GM19238 (cell line): ENCODE data around the gene NKAIN1.

Source experiments
- DNase-seq: peaks from one replicate; pipeline ENCODE4 v3.0.0; 2011; ENCODE audit warnings: low spot score; ENCODE audit not compliant: insufficient read length

Gene NKAIN1

DNA sequence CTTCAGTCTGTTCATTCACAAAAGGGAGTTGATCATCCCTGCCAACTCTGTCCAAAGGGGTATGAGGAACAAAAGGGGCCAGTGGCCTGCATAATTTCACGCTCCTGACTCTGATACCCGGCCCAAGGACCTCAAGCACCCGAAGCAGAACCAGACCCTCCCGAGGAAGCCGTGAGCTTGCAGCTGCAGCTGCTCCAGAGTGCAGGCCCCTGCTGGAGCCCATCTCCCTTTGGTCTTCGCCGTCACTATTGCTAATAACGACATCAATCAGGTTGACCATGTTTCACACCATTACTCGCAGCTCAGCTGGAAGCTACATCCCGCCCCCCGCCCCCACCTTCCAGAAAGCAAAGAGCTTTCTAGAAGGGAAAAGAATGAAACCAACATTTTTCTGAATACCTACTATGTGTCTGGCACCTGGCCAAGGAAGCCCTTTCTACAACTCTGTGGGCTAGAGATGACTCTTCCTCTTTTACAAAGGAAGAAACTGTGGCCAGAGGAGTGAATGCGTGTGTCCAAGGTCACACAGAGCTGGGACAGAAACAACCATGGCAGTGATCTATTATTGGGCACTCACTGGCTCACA lies 5.5 kb downstream of the NKAIN1 start:
- no peak for DNase-seq

DNA sequence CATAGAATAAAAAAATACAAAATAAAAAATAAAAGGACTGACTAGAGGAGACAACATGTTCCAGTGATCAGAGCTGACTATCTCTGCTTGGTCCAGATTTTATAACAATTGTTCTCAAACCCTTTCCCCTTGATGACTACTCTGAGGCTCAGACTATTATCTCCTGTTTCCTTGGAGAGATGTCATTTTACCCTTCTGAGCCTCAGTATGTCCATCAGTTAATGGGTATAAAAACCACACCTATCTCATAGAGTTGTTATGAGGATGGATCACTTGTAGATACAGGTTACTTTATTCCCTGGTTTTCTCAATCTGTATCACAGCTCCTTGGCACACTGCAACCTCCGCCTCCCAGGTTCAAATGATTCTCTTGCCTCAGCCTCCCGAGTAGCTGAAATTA lies 7.0 kb downstream of the NKAIN1 start:
- DNase-seq: no peak

DNA sequence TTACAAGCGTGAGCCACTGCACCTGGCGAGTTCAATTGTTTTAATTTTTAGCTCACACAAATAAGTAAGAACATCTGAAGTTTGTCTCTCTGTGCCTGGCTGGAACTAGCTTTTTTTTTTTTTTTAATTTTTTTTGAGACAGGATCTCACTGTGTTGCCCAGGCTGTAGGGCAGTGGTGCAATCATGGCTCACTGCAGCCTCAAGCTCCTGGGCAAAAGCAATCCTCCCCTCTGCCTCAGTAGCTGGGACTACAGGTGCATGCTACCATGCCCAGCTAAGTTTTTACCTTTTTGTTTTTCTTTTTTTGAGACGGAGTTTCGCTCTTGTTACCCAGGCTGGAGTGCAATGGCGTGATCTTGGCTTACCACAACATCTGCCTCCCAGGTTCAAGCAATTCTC lies 7.9 kb downstream of the NKAIN1 start:
- no peak for DNase-seq

DNA sequence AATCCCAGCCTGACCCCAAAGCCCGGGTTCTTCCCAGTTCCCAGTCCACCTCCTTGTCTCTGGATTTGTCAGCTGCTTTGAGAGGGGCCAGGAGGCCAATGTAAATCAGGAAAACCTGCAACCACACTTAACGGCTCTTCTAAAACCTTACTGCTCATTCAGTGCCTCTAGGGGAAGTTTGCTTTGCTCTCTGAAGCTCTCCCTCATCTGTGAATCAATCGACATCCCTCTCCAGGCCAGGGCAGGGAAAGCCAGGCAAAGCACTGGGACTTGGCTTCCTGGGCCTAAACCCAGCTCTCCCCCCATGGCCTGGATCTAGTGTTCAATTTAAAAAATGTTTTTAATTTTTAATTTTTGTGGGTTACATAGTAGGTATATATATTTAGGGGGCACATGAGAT lies 9.3 kb downstream of the NKAIN1 start:
- DNase-seq: no peak

DNA sequence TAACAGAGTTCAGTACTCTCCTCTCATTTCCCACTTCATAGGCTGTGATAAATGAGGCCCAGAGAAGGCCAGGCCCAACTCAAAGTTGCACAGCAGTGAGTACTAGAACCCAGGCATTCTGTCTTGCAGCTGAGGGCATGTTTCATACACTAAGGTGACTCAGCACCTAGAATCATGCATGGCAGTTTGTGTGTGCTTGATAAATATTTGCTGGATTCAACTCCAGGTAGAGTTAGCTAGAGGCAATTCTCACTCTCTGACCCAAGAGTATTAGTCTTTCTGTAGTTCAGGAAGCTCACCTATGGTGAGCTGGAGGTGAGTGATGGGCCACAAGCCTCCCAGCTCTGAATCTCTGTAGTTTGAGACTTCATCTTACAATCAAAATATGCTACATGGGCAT lies 10.7 kb downstream of the NKAIN1 start:
- DNase-seq: no peak

DNA sequence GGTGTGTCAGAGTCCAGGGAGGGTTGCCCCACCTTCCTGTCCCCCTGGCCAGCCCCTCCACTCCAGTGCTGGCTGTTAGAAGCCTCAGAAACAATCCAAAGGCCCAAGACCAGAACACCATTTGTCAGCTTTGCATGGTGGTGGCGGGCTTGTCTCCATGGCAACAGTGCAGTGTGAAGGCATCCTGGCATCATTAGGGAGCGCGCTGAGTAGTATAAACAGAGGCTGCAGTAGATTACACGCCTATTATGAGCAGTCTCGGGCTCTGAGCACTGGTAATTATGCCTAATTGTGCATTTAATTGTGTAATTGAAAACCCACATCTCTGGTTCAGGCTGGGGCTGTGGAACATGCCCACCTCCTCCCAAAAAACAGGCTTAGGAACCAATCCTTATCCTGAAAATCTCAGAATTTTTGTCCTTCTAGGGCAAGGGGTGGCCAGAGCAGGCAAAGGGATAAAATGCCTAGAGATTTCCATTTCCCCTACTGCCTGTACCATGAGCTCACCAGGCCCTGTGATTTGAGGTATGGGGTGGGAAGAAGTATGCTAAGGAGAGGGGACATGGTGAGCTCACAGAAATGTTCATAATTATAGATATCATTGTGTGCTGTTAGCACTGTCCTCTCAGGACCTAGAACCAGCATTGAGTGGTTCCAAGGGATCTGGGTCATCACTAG lies 11.7 kb downstream of the NKAIN1 start:
- no peak for DNase-seq

DNA sequence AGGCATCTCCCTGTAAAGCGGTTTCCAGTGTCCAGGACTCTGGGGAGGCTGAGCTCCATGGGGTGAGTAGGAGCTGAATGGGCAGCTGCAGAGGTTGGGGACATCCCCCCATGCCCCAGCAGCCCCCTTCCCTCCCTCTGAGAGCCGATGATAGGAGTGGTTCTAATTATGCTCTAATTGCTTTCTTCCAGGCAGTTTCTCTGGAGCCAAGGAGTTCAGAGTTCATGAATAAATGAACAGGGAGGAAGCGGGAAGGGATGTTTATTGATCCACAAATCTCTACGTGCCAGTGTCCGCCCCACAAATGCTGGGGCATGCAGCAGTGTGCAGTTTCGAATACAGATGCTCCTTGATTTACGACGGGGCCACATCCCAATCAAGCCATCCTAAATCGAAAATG lies 15.6 kb downstream of the NKAIN1 start:
- DNase-seq: no peak

DNA sequence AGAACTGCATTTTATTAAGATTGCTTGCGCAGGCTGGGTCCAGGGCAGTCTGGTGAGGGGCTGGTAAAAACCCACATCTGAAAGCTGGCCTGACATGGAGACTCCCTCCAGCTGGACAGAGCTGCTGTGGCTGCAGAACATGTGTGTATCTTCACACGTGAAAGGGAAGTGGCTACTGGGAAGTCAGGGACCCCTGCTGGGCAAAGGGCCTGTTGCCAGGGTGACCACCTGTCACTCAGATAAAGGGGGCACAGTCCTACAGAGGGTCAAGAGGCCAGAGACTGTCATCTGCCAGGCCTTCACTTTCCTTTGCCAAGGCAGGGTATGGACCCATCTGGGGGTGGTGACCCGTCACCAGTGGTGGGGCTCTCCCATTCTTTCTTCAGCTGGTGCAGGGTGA lies 17.5 kb downstream of the NKAIN1 start:
- no peak for DNase-seq

DNA sequence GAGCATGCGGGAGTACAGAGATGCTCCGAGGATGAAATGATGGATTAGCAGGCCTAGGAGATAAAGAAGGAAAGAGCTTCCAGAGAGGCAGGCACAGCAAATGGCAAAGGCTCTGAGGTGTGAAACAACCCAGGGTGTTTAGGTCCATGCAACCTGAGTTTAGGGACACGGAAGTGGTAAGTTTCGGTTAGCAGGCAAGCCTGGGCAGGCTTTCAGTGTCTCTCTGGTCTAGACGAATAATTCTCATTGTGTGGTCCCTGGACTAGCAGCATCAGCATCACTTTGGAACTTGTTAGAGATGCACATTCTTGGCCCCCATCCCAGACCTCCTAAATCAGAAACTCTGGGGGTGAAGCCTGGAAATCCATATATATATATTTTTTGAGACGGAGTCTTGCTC lies 18.6 kb downstream of the NKAIN1 start:
- no peak for DNase-seq

DNA sequence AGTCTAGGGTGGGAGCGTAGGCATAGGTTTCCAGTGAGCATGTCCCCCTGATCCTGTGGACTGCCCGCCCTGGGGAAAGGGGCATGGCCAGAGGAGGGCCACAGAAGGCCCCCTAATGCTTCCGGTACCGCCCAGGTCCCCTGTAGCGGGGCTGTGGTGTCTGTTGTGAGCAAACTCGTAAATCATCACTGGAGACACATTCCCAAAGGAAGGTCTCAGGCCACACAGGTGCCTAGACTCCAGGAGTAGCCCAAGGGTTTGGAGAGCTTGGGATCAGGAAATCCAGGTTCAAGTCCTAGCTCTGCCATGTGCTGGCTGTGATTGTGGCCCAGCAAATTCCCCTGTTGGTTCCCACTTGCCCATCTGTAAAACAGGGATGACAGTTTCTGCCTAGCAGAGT lies 20.2 kb downstream of the NKAIN1 start:
- no peak for DNase-seq

DNA sequence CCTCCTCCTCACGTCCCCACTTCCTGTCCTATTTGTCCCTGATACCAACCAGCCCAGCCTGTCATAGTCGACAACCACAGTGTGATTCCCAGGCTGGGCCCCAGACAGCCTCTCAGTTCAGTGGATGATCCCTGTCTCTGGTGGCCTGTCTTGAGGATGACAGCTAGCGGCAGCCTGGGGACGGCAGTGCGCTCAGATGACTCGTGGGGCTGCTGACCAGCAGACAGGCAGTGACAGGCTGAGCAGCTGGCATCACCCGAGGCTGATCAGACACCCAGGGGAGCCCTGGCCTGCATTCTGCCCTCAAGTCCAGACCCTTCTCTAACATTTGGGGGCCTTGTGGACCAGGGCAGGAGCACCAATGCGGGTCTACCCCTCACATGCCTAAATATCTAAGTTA lies 21.0 kb downstream of the NKAIN1 start:
- DNase-seq: no peak

DNA sequence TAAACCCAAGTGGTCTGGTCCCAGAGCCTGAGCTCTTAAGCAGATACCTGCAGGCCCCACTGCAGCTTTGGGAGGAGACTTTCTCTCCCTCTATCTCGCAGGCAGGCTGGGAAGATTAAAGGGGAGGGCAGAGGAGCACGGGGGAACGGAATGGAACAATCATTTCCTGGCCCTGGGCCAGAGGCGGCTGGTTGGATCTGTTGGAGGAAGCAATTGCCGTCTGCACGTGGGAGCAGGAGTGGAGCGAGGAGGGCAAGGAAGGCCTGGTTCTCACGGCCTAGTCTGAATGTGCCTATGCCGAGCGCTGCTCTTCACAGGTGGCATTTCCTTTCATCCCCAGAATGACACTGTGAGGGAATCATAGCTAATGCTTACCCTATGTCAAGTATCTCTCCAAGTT lies 23.7 kb downstream of the NKAIN1 start:
- DNase-seq: no peak

DNA sequence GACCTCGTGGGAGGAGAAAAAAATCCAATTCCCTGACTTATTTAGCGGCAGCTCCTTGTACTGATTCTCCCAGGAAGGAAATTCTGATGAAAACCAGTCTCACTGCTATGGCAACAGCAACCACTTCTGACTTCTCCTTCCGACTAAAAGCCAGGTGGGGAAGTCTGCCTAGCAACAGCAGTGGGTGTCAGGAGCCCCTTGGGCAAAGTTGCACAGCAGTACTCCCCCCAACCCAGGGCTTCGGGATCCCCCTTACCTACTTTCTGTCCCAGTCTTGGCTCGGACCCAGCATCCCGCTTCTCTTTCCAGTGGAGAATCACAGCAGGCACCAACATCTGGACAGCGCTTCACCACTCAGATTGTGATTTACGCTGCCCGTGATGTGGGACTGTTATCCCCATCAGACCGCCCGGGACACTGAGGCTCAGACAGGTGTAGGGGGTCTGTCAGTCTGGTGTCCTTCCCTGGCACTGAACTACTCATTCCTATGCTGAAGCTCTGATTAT lies 24.6 kb downstream of the NKAIN1 start:
- no peak for DNase-seq

DNA sequence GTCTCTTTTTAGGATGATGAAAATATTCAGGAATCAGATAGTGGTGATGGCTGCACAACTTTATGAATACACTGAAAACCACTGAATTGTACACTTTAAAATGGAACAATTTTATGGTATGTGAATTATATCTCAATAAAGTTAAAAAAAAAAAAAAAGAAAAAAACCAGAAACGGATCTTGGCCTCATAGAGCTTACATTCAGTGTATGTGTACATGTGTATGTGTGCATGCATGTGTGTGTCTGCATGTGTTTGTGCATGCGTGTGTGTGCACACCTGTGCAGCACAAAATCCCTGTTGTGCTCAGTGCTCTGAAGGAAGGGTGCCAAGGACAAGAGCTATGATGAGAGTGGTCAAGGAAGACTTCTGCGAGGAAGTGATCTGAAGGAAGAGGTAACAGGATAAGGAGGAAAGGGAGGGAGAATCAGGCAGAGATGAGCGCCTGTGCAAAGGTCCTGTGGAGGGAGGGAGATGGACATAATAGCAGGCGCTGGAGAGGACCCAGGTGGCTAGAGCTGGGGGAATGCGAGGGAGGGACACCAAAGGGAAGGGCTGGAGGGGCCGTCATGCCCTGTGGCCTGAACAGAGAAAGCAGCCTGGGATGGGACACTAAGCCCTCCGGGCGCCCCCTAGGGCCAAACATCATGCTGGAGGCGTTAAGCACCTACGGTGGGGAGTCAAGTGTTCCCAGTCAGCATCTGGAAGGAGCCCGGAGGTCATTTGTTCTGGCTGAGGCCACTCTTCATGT lies 25.2 kb downstream of the NKAIN1 start:
- no peak for DNase-seq

DNA sequence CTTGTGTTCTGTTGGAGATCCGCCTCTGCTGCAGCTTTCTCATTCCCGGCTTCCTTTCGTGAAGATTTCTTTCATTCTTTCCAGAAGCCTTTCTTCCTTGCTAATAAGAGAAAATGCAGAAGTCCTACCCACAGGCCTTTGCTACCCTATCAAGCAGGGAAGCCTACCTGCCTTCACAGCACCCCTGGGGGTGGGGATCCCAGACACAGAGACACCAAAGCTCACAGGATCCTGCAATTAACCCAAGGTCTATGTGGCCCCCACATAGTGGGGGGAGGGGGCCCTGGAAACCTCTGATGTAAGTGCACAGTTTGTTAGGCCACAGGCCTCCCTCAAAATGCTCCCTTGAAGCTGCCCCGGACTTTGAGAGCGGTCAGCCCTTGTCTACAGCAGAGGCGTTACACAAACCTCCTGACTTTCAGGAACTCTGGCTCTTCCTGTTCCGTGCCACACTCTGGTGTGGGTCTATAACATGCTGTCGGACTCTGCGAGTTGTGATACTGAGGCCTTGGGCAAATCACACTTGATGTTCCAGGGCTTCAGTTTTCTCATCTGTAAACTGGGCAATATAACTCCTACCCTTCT lies 31.2 kb downstream of the NKAIN1 start:
- DNase-seq: no peak

DNA sequence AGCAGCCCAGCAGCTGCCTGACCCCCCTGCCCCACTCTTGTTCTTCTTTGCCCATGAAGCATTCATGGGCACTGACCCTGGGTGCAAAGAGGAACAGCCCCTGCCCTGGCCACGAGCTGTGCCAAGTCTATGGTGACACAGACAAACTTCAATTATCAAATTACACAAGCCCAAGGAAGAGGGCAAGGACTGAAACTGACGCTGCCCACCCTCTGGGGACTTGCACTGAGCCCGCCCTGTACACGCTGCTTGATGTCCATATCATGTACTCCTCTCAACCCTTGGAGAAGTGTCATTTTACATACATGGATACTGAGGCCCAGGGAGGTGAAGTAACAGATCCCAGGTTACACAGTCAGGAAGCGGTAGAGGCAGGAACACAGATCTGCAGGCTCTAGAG lies 32.1 kb downstream of the NKAIN1 start:
- no peak for DNase-seq

DNA sequence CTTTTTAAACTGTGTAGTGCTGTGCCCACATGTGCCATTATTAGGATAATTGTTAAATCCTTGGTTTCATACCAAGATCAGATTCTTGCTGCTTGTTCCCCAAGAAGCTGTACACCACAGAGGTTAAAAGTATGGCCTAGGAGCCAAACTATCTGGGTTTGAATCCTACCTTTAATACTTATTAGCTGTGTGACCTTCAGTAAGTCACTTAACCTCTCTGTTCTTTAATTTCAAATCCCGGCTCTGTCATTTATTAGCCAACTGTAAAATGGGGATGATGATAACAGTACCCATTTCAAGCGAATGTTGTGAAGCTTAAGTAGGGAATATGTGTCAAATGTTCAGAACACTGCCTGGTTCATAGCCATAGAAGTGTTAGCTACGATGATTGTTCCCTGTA lies 32.6 kb downstream of the NKAIN1 start:
- DNase-seq: no peak

DNA sequence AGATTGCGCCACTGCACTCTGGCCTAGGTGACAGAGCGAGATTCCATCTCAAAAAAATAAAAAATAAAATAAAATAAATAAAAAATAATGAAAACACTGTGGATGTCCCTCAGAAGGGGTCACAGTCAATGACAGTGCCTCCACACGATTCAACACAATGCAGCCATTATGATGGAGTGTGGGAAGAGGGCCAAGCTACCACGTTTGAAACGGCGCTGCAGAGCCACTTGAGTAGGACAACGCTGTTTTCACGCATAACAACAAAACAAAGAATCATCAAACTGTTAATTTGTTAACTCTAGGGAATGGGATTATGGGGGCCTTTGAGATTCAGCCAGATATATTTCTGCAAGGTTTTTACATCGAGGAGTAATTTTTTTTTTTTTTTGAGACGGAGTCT lies 36.5 kb downstream of the NKAIN1 start:
- DNase-seq: no peak

DNA sequence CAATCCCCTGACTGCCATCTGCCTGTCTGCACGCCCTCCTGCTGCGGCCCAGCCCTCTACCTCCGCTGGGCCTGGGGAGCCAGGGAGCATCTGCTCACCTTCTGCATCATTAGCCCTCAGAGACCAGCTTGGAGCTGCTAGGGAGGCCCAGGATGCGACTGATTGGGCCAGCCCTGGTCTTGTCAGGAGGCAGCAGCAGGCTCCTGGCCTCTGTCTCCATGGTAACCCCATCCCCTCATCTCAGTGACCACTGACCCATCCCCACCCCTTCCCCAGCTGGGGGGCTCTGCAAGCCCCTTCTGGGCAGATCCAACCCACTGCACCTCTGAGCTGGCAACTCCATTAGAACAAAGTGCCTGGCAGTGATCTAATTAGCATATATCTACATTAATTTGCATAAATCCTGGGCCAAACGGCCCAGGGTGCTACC lies 37.7 kb downstream of the NKAIN1 start:
- DNase-seq: no peak

DNA sequence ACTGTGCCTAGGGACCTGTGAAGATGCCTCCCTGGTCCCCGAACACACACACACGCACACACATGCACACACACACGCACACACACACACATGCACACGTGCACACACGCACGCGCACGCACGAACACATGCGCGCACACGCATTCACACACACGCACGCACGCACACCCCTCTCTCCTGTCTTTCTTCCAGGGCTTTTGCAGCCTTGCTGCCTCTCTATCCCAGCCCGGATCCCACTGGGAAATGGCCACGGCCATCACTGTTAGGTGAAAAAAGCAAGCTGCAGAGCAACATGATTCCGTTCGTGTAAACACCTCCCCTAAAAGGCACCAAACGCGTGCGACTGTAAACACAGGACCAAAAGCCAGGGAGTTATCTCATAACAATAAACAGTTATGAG lies 39.7 kb downstream of the NKAIN1 start:
- no peak for DNase-seq

DNA sequence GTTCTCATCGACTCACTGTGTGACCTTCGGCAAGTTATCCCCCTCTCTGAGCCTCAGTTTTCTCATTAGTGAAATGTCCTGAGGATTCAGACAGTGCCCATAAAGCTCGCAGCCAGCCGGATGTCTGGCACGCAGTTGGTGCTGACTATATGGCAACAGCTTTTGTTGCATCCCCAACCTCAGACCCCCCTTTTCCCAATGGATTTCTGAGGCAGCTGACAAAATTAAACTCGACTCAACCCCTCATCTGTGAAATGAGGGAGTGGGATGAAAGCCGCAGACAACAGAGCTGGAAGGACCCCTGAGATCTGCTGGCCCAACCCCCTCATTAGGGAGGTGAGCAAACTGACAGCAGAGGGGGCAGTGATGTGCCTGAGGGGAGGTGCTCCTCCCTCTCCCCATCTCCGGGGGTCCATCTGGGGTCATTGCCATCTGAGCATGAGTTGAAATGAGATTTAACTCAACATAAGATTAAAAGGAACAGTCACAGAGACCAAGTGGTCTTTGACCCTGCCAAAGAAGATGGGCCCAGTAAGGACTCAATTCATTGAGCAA lies 40.4 kb downstream of the NKAIN1 start:
- no peak for DNase-seq

DNA sequence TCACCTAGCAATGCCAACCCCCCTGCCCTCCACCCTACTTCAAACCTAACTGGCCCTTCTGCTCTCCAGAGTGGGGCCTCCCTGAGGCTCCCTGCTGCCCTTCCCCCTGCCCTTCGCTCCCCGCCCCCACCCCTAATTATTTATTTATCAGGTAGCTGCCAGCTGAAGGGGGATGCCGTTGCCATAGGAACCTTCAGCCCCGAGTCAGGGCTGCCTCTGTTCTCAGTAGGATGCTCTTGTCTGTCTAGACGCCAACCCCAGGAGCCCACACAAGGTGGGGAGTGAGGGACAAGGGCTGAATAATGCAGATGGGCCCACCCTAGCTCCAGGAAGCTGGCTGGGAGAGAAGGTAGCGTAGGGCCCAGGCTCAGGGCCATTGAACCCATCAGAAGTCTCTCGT lies 41.1 kb downstream of the NKAIN1 start:
- no peak for DNase-seq
